Measurements from ENCODE around the gene MAP1A.
A peak's percentile ranks its signal among the peaks of the same experiment; 100 is the strongest.
"Not testable (repeated sequence)": the region's sequence is repeated elsewhere in the genome, so short reads cannot be mapped to it uniquely, and the experiment has no call there.

The MAP1A gene

DNA sequence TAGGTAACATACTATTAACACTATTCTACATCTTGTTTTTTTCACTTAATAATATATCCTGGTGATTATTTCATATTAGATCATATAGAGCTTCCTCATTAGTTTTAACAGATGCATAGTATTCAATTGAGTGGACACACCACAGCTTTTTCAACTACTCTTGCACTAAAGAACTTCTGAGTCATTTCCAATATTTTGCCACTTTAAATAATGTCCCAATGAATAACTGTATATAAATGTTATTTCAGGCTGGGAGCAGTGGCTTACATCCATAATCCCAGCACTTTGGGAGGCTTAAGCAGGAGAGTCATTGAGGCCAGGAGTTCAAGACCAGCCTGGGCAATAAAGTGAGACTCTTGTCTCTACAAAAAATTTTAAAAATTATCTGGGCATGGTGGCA is 26.9 kb downstream of the MAP1A start:
- H3K4me3 ChIP-seq (ENCODE audit: low read length), result no peak overlapping the region
- TF ChIP-seq, protein P1, sequence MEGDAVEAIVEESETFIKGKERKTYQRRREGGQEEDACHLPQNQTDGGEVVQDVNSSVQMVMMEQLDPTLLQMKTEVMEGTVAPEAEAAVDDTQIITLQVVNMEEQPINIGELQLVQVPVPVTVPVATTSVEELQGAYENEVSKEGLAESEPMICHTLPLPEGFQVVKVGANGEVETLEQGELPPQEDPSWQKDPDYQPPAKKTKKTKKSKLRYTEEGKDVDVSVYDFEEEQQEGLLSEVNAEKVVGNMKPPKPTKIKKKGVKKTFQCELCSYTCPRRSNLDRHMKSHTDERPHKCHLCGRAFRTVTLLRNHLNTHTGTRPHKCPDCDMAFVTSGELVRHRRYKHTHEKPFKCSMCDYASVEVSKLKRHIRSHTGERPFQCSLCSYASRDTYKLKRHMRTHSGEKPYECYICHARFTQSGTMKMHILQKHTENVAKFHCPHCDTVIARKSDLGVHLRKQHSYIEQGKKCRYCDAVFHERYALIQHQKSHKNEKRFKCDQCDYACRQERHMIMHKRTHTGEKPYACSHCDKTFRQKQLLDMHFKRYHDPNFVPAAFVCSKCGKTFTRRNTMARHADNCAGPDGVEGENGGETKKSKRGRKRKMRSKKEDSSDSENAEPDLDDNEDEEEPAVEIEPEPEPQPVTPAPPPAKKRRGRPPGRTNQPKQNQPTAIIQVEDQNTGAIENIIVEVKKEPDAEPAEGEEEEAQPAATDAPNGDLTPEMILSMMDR (conservative IDR thresholded peaks at IDR 0.05; ENCODE audit: low read length), result no peak
- DNase-seq (ENCODE audit: low read depth), result no peak

DNA sequence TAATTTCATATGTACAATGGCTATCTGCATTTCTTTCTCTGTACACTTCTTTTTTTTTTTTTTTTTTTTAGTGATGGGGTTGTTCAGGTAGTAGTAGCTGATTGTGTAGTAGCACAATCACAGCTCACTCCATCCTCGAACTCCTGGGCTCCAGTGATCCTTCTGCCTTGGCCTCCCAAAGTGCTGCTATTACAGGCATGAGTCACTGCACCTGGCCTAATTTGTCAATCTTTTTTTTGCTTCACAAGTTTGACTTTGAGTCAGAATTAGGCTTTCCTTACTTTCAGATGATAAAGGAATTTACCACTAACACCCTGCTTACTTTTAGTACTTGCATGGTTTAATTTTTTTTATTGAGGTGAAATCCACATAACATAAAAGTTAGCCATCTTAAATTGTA is 28.0 kb downstream of the MAP1A start:
- TF ChIP-seq, protein P1 (conservative IDR thresholded peaks at IDR 0.05; ENCODE audit: low read length), result no peak
- DNase-seq (ENCODE audit: low read depth), result no peak
- no peak overlapping the region for H3K4me3 ChIP-seq (ENCODE audit: low read length)

DNA sequence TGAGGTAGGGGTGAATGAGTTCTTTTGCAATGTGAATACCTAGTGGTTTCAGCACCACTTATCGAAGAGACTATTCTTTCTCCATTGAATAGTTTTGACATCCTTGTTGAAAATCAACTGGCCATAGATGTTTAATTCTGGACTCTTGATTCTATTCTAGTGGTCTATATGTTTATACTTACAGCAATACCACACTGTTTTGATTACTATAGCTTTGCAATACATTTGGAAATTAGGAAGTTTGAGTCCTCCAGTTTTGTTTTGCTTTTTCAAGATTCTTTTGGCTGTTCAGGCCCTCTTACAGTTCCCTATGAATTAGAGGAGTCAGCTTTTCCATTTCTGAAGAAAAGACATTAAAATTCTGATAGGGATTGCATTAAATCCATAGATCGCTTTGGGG is 30.1 kb downstream of the MAP1A start:
- TF ChIP-seq, protein P1 (conservative IDR thresholded peaks at IDR 0.05; ENCODE audit: low read length), result no peak
- H3K4me3 ChIP-seq (ENCODE audit: low read length), result no peak overlapping the region
- DNase-seq (ENCODE audit: low read depth), result no peak

DNA sequence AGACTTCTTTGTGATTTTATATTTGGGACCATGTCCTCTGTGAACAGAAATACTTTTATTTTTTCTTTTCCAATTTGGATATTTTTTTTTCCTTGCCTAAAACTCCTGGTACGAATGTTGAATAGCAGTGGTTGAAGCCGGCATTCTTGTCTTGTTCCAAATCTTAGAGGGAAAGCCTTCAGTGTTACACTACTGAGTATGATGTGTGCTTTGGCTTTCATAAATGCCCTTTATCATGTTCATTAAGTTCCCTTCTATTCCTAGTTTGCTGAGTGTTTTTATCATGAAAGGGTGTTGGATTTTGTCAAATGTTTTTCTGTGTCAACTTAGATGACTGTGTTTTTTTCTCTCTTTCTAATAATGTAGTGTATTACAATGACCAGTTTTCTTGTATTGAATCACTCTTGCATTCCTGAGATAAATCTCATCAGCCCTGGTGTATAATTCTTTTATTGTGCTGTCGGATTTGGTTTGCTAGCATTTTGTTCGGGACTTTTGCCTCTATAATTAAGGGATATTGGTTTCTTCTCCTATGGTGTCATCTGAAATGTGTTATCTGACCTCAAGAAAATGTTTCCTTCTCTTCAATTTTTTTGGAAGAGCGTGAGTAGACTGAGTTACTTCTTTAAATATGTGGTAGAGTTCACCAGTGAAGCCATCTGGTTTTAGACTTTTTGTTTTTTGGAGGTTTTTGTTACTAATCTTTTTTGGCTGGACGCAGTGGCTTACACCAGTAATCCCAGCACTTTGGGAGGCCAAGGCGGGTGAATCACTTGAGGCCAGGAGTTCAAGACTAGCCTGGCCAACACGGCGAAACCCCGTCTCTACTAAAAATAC is 33.3 kb downstream of the MAP1A start:
- DNase-seq (ENCODE audit: low read depth), result peak; percentile 96
- TF ChIP-seq, protein P1 (conservative IDR thresholded peaks at IDR 0.05; ENCODE audit: low read length), result no peak
- peak overlapping the region; percentile 20; the same call in 1 of the 2 replicates for H3K4me3 ChIP-seq (ENCODE audit: low read length)

DNA sequence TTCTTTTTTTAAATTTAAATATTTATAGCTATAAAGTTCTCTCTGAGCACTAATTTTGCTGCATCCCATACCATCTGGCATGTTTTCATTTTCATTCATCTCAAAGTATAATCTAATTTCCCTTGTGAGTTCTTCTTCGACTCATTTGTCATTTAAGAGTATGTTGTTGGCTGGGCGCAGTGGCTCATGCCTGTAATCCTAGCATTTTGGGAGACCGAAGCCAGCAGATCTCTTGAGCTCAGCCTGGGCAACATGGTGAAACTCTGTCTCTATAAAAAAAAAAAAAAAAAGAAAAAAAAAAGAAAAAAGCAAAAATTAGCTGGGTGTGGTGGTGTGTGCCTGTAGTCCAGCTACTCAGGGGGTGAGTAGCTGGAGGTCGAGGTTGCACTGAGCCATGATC is 34.8 kb downstream of the MAP1A start:
- H3K4me3 ChIP-seq (ENCODE audit: low read length), result no peak overlapping the region
- TF ChIP-seq, protein P1 (conservative IDR thresholded peaks at IDR 0.05; ENCODE audit: low read length), result no peak
- DNase-seq (ENCODE audit: low read depth), result peak; percentile 22

DNA sequence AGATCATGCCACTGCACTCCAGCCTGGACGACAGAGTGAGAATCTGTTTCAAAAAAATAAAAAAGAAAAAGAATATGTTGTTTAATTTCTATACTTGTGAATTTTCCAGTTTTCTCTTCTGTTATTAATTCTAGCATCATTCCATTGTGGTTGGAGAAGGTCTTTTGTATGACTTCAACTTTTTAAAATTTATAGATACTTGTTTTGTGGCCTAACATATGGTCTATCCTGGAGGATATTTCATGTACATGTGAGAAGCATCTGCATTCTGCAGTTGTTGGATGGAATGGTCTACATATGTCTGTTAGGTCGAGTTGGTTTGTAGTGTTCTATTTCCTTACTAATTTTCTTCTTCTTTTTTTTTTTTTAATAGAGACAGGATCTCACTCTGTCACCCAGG is 35.6 kb downstream of the MAP1A start:
- TF ChIP-seq, protein P1 (conservative IDR thresholded peaks at IDR 0.05; ENCODE audit: low read length), result no peak
- DNase-seq (ENCODE audit: low read depth), result peak; percentile 92
- no peak overlapping the region for H3K4me3 ChIP-seq (ENCODE audit: low read length)

DNA sequence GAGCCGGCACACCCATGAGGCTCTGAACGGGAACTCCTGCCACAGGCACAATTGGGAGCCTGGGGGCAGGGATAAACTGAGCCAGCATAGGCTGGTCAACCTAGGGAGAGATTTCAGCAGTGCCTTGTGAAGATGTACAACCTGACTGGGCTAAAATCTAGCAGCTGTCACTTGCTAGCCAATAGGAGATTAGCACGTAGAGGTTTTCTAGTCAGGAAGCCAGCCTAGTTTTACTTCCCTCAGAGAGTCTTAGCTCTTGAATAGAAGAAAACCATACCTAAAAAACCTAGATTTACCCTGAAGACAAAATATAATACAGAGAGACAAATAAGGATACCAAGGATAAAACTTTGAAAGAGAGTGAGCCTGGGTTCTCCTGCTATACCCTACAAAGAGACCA is 45.3 kb downstream of the MAP1A start:
- not testable (repeated sequence) for H3K4me3 ChIP-seq (ENCODE audit: low read length); DNase-seq (ENCODE audit: low read depth)

DNA sequence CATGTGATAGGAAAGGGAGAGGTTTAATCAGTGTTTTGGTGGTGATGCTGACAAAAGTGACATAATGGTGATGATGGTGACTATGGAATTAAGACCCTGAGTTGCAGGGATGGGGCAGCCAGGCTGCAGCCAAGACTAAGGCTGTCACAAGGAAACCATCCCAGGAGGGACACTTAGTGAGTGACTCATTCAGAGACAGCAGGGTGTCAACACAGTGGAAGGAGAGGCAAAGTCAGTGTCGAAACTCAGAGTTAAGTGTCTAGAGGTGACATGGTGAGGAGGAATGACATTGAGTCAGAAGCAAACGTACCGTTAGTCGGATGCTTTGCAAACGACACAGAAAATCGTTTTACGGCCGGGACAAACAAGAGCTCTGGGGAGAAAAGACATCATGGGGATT is 46.4 kb downstream of the MAP1A start:
- H3K4me3 ChIP-seq (ENCODE audit: low read length); DNase-seq (ENCODE audit: low read depth): not testable (repeated sequence)

DNA sequence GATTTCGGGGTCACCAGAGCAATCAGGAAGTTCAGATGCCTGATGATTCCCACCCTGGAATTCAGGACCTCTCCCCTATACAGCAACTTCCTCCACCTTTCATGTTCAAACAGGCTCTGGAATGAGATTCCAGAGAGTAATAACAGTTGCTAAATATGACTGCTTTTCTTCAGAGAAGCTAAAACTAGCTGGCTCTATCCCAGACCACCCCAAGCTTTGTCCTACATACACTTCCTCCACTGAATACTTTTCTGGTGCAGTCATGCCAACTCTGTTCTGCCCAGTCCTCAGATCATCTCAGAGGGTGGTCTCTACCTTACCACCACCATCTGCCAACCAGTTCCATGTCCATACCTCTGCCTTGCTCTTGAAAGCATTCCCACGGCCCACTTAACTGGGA is 49.2 kb downstream of the MAP1A start:
- DNase-seq (ENCODE audit: low read depth); H3K4me3 ChIP-seq (ENCODE audit: low read length): not testable (repeated sequence)

DNA sequence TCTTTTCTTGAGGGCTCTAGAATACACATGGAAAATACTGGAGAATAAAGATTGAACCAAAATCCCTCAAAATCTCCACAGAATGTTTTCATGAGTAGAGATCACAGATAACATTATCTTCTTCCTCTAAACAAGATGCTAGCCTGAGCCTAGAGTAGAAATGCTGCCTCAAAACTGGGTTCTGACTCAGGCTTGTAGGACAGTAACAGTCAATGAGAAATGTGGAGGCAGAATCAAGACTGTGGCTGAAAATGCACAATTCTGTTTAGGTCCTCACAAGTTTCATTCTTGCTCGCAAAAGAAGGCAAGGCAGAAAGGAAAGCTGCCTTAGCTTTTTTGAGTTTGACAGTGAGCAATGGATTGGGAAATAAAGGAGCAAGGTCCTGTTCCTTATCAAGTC is 57.2 kb downstream of the MAP1A start:
- not testable (repeated sequence) for DNase-seq (ENCODE audit: low read depth); H3K4me3 ChIP-seq (ENCODE audit: low read length)

Measured in AG10803 (cell line).